Bronchial epithelial cell (primary cell): ENCODE measurements around the gene LATS2. TPM values are rescaled to one million over a fixed set of nuclear protein-coding genes. Genes with fewer than 3 reads are reported as not detected.
A peak's percentile ranks its signal among the peaks of the same experiment; 100 is the strongest.

Experiments
- DNase-seq: peaks from one replicate; pipeline ENCODE4 v3.0.0-alpha.2; 2010; ENCODE audit warnings: low read depth
- FAIRE-seq: peaks from 2 replicates; lab custom pipeline; 2011; peaks lifted over from hg19 to GRCh38; lab: Jason Lieb, UNC
- H3K27me3 ChIP-seq: 2 replicates; pipeline ENCODE4 v1.5.1; 2011; ENCODE audit warnings: low read length; ENCODE audit not compliant: control insufficient read depth, insufficient read depth
- H3K36me3 ChIP-seq: 2 replicates; pipeline ENCODE4 v1.5.1; 2011; ENCODE audit warnings: low read length; ENCODE audit not compliant: control insufficient read depth, insufficient read depth
- H3K4me3 ChIP-seq: 2 replicates; pipeline ENCODE4 v1.5.1; 2011; ENCODE audit warnings: mild to moderate bottlenecking, low read depth, low read length, control low read depth
- total RNA-seq: library from RNA; depleted of rRNA; stranded (reverse); fragments of >200 nt; gene quantifications from 2 replicates; pipeline ENCODE4 v1.2.1, GENCODE V29; 2014
- TF ChIP-seq, protein P1 (sequence below): IDR thresholded peaks from 2 replicates; pipeline ENCODE4 v1.5.1; 2011; ENCODE audit warnings: mild to moderate bottlenecking, moderate library complexity, low read length, control low read depth, inconsistent platforms; ENCODE audit not compliant: insufficient read depth, severe bottlenecking

The LATS2 gene
- 5.3 and 6.9 TPM in 2 replicates for total RNA-seq

DNA sequence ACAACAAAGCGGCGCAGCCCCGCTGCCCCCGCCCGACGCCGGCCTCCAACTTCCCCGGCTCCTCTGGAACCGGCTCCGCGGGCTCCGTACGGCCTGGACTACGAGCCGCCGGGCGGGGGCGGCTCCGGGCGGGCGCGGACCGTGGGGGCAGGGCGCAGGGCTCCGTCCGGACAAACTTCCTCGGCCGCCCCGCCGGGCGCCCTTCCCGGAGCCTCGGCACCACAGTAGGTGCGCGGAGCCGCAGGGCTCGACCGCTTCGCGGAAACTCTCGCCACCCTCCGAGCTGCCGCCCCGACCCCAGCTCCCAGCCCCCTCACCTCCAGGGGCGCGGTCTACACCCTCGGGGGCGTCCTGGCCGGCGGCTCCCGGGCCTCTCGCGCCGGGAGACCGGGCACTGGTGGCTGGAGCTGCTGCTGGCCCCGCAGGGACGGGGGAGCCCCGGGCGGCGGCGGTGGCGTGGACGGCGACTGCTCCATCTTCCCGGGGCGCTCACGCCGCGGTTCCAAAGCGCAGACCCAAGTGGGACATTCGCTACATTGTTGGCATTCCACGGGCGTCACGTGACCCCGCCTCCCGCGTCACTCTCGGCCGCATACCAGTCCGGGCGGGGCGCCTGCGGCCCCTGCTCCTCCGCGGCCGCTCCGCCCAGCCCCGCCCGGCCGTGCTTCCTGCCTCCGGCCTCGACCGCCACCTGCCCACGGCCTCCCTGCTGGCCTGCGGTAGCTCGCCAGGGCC, at the start of gene LATS2:
Gene LATS2 (minus strand): TSS at position 558 of the 735 bp plus-strand sequence. CDS start 15,560 bp downstream, outside the sequence.
- Histone ChIP-seq H3K36me3 (no peaks in the 10 kb centered on the region), H3K27me3 (no peaks in the 10 kb centered on the region), H3K4me3 (peak within 1 kb of the TSS; percentile 94)
- DNase-seq (peak; percentile 74), FAIRE-seq (no peak)
- TF ChIP-seq, protein P1, sequence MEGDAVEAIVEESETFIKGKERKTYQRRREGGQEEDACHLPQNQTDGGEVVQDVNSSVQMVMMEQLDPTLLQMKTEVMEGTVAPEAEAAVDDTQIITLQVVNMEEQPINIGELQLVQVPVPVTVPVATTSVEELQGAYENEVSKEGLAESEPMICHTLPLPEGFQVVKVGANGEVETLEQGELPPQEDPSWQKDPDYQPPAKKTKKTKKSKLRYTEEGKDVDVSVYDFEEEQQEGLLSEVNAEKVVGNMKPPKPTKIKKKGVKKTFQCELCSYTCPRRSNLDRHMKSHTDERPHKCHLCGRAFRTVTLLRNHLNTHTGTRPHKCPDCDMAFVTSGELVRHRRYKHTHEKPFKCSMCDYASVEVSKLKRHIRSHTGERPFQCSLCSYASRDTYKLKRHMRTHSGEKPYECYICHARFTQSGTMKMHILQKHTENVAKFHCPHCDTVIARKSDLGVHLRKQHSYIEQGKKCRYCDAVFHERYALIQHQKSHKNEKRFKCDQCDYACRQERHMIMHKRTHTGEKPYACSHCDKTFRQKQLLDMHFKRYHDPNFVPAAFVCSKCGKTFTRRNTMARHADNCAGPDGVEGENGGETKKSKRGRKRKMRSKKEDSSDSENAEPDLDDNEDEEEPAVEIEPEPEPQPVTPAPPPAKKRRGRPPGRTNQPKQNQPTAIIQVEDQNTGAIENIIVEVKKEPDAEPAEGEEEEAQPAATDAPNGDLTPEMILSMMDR = no peak

DNA sequence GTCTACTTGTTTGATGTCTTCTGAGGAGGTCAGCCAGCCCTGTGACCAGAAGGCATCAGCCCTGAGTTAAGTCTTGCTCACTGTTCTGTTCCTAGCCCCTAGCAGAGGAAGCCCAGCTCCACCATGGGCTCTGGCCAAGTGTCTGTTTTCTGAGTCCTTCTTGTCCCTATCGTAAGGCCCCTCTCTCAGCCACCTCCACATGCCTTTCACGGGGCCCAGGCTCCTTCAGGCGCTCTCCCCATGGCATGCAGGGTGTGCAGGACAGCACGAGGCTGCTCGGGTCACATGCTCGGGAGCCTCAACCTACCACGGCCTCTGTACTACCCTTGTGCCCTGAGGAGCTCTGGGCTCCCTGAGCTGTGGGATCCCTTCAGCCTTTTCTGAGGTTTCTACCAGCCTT, 47.8 kb upstream of the LATS2 start:
- TF ChIP-seq, protein P1 = no peak
- Histone ChIP-seq H3K27me3 (no peaks in the 10 kb centered on the region), H3K4me3 (no peak overlapping the region), H3K36me3 (no peaks in the 10 kb centered on the region)
- no peak for FAIRE-seq
- DNase-seq = no peak

DNA sequence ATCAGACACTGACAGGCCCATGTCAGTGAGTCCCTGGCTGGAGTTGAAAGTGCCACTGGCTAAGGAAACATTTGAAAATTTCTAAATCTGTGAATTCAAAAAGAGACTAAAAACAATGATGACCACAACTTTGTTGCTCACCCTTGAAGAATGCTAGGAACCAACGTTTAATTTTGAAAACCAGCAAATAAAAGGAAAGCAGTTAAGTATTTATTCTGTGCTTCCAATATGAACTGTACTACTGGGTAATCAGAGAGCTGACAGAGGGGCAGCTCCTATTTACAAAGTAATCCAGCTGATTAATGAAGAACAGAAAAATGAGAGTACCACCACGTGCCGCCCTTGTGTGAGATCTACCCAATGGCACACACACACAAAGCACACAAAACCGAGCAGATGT, 44.7 kb upstream of the LATS2 start:
- Histone ChIP-seq H3K36me3 (no peaks in the 10 kb centered on the region), H3K4me3 (no peak overlapping the region), H3K27me3 (no peaks in the 10 kb centered on the region)
- no peak for FAIRE-seq
- TF ChIP-seq, protein P1 = no peak
- no peak for DNase-seq

DNA sequence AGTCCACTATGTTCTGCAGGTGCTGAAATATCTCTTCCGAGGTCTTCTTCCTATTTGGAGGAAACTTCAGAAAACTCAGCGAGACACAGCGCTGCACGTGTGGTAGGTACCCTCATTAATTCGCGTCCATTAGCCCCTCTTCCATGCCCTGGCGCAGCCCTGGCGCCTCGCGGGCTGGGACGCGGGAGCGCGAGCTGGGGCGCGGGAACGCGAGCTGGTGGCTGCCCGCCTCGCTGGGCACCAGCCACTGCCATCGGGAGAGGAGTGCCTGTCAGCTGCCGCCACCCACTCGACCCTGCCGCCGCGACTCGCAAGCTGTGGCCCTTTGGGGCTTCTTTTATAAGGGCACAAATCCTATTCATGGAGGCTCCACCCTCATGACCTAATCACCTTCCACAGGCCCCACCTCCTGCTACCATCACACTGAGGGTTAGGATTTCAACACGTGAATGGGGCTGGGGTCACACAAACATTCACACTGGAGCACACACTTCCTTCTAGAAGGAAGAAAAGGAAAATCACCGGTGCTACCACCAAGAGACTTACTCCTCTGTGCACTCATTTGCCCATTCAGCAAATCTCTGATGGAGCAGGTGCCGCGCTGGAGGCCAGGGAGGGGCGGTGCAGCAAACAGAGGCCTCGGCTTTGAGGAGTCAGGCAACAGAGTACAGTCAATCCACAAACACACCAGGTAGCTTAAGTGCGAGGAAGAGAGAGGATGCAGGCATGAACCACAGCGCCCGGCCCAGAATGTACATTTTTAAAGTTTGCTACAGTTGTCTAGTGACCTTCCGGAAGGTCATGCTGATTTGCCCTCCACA, 43.0 kb upstream of the LATS2 start:
- no peaks in the 10 kb centered on the region for H3K36me3 ChIP-seq
- no peak for DNase-seq
- TF ChIP-seq, protein P1 = no peak
- H3K4me3 ChIP-seq = no peak overlapping the region
- no peak for FAIRE-seq
- H3K27me3 ChIP-seq = no peaks in the 10 kb centered on the region

DNA sequence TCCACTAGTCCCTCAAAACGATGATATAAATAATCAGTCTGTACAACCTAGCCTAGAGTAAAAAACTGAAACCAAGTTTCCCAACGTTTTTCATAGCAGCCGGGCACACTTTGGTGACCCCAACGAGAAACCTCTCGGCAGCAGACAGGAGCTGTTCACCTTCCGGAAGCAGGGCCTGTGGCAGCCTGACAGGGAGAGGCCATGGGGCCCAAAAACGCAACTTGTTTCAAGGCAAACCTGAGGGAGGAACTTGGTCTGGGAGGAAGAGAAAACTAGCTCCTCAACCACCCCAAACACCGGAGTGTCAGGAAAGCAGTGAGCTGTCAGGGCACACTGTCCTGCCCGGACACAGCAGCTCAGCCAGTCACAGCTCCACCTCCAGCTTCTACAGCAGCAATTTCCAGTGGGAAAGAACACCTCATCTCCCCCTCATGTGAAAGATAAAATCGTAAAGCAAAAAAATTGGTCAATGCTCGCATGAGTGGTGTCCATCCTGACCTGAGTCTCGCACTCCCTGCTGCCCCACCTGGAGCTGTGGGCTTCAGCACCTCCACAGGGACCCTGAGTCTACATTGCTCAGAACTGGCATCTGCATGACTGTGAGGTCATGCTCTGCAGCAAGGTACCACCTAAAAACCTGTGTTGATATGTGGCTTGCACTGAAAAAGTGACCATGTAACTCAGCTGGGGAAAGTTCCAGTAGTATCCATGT, 40.6 kb upstream of the LATS2 start:
- no peaks in the 10 kb centered on the region for H3K27me3 ChIP-seq
- TF ChIP-seq, protein P1 = no peak
- H3K4me3 ChIP-seq = no peak overlapping the region
- FAIRE-seq (peak; percentile 89), DNase-seq (no peak)
- no peaks in the 10 kb centered on the region for H3K36me3 ChIP-seq
